GM12872 (cell line): ENCODE results near the gene TFPI2.

Experiments
- TF ChIP-seq, protein P1 (sequence below): IDR thresholded peaks from 3 replicates; pipeline ENCODE4 v1.5.1; 2011; ENCODE audit warnings: low read depth, mild to moderate bottlenecking, low read length, moderate library complexity; ENCODE audit not compliant: insufficient read depth

TFPI2 gene

DNA sequence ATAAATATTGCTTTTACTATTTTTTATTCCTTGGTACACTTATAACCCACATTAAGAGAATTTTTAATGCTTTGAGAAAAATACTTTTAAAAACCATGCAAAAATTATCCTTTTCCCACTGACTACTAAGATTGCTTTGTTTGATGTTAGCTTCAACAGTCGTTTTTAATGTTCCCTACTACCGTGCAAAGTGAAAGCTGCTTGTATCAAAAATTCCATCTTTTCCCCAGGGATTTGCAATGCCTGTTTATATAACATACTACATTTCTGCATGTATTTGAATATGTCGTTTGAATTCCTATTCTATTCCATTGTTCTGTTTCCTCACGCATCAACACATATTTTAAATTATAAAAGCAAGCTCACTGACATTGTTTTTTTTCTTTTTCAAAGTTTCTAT is 54.4 kb downstream of the TFPI2 start:
- TF ChIP-seq, protein P1, sequence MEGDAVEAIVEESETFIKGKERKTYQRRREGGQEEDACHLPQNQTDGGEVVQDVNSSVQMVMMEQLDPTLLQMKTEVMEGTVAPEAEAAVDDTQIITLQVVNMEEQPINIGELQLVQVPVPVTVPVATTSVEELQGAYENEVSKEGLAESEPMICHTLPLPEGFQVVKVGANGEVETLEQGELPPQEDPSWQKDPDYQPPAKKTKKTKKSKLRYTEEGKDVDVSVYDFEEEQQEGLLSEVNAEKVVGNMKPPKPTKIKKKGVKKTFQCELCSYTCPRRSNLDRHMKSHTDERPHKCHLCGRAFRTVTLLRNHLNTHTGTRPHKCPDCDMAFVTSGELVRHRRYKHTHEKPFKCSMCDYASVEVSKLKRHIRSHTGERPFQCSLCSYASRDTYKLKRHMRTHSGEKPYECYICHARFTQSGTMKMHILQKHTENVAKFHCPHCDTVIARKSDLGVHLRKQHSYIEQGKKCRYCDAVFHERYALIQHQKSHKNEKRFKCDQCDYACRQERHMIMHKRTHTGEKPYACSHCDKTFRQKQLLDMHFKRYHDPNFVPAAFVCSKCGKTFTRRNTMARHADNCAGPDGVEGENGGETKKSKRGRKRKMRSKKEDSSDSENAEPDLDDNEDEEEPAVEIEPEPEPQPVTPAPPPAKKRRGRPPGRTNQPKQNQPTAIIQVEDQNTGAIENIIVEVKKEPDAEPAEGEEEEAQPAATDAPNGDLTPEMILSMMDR: no peak

- TF ChIP-seq, protein P1: no peak
Measured at GRCh38 chr7:93835702-93836101, 54.9 kb downstream of the TFPI2 start.
